CD4-positive, alpha-beta T cell treated with Interleukin-15 for 1 hour (primary cell): ENCODE measurements around the gene PFAS.

Source experiments
- DNase-seq: peaks from one replicate; pipeline ENCODE4 v3.0.0-alpha.2; 2020

PFAS gene

GRCh38 chr17:8310601-8311123 lies 61.6 kb downstream of the PFAS start:
- DNase-seq, result no peak

GRCh38 chr17:8311131-8311790 lies 62.2 kb downstream of the PFAS start:
- no peak for DNase-seq

GRCh38 chr17:8312251-8312650 lies 63.2 kb downstream of the PFAS start:
- no peak for DNase-seq

- DNase-seq, result no peak
These were observed 63.9 kb downstream of the PFAS start for GRCh38 chr17:8312726-8313600.

GRCh38 chr17:8314797-8315763 lies 66.0 kb downstream of the PFAS start:
- no peak for DNase-seq

- DNase-seq, result no peak
These were observed 66.7 kb downstream of the PFAS start for GRCh38 chr17:8315764-8316217.

GRCh38 chr17:8318010-8318935 lies 69.2 kb downstream of the PFAS start:
- DNase-seq, result no peak
